ENCODE results near the gene SEMA5B.

GRCh38 chr3:123008840-123009239, 18.7 kb downstream of the SEMA5B start:
- TF ChIP-seq POLR2A (IDR thresholded peaks at IDR 0.05) (no peak), CTCF (IDR thresholded peaks at IDR 0.05) (no peak)
